Right atrium auricular region (tissue), 2 donors: ENCODE results near the gene DRC3. TPM values are rescaled to one million over a fixed set of nuclear protein-coding genes. Genes with fewer than 3 reads are reported as not detected.

Experiments
- DNase-seq: peaks from one replicate; pipeline ENCODE4 v3.0.0-alpha.2; 2019; ENCODE audit warnings: low spot score
- H3K27ac ChIP-seq, 2 donors: fragments of 200-600 bp; sonication (generic); 1 replicate in 1 of 2; 2 replicates in 1 of 2; pipeline ENCODE4 v1.5.1; 2016 to 2019
- H3K27me3 ChIP-seq, 2 donors: fragments of 200-600 bp; sonication (generic); one replicate each; pipeline versions ENCODE4 v1.5.1 to v1.6.0; 2017 to 2019
- H3K36me3 ChIP-seq: fragments of 200-600 bp; sonication (generic); one replicate; pipeline ENCODE4 v1.5.1; 2016
- H3K4me1 ChIP-seq, 2 donors: fragments of 200-600 bp; sonication (generic); one replicate each; pipeline versions ENCODE4 v1.5.1 to v1.6.0; 2017 to 2019
- H3K4me3 ChIP-seq, 2 donors: fragments of 200-600 bp; sonication (generic); 1 replicate in 1 of 2; 2 replicates in 1 of 2; pipeline ENCODE4 v1.5.1; 2017 to 2019; ENCODE audit warnings: mild to moderate bottlenecking in 1 of 2, moderate library complexity in 1 of 2
- H3K9me3 ChIP-seq, 2 donors: fragments of 200-600 bp; sonication (generic); one replicate each; pipeline ENCODE4 v1.5.1; 2019
- CTCF ChIP-seq, 2 donors: fragments of 200-600 bp; sonication (generic); IDR thresholded peaks; one replicate each; pipeline ENCODE4 v1.5.1; 2019; ENCODE audit warnings: antibody characterized with exemption in 2 of 2
- total RNA-seq, 2 donors: library from RNA; depleted of rRNA; stranded (reverse); fragments of >200 nt; gene quantifications; one replicate each; pipeline ENCODE4 v1.1.0, GENCODE V29; 2016

Gene DRC3
- total RNA-seq, 2 donors from 2014 or later: 0.94 to 1.7 TPM

GRCh38 chr17:17943281-17943984, 29.2 kb upstream of the DRC3 start:
- H3K4me1 ChIP-seq: peaks cover 0 to 64% of the 10 kb centered on the region in 2 donors

GRCh38 chr17:17944242-17944641, 28.4 kb upstream of the DRC3 start:
- no peak for TF ChIP-seq CTCF (IDR thresholded peaks at IDR 0.05)
- H3K4me3 ChIP-seq: no peak overlapping the region
- no peaks in the 10 kb centered on the region for H3K27me3 ChIP-seq
- no peak for DNase-seq
- H3K9me3 ChIP-seq: no peaks in the 10 kb centered on the region
- H3K27ac ChIP-seq: no peak overlapping the region
- no peaks in the 10 kb centered on the region for H3K36me3 ChIP-seq
- H3K4me1 ChIP-seq: peaks cover 0 to 64% of the 10 kb centered on the region in 2 donors

More at GRCh38 chr17:17943281-17943984, 29.2 kb upstream of the DRC3 start:
- TF ChIP-seq CTCF (IDR thresholded peaks at IDR 0.05): no peak
- peak overlapping the region in 1 of 2 donors; percentile 54 for H3K27ac ChIP-seq
- no peaks in the 10 kb centered on the region for H3K27me3 ChIP-seq
- no peaks in the 10 kb centered on the region for H3K9me3 ChIP-seq
- no peaks in the 10 kb centered on the region for H3K36me3 ChIP-seq
- H3K4me3 ChIP-seq: no peak overlapping the region
- no peak for DNase-seq

GRCh38 chr17:17944743-17945142, 27.9 kb upstream of the DRC3 start:
- no peak overlapping the region for H3K27ac ChIP-seq
- no peak for TF ChIP-seq CTCF (IDR thresholded peaks at IDR 0.05)
- peaks cover 0 to 63% of the 10 kb centered on the region in 2 donors for H3K4me1 ChIP-seq
- no peaks in the 10 kb centered on the region for H3K27me3 ChIP-seq
- no peak for DNase-seq
- no peaks in the 10 kb centered on the region for H3K9me3 ChIP-seq
- no peaks in the 10 kb centered on the region for H3K36me3 ChIP-seq
- H3K4me3 ChIP-seq: no peak overlapping the region

GRCh38 chr17:17946093-17946492, 26.6 kb upstream of the DRC3 start:
- no peak overlapping the region for H3K4me3 ChIP-seq
- peaks cover 0 to 51% of the 10 kb centered on the region in 2 donors for H3K4me1 ChIP-seq
- no peaks in the 10 kb centered on the region for H3K9me3 ChIP-seq
- DNase-seq: no peak
- no peak for TF ChIP-seq CTCF (IDR thresholded peaks at IDR 0.05)
- no peaks in the 10 kb centered on the region for H3K36me3 ChIP-seq
- H3K27me3 ChIP-seq: no peaks in the 10 kb centered on the region
- no peak overlapping the region for H3K27ac ChIP-seq

GRCh38 chr17:17947309-17947708, 25.4 kb upstream of the DRC3 start:
- no peak for TF ChIP-seq CTCF (IDR thresholded peaks at IDR 0.05)
- Histone ChIP-seq H3K36me3 (no peaks in the 10 kb centered on the region), H3K4me3 (no peak overlapping the region), H3K4me1 (peaks cover 0 to 44% of the 10 kb centered on the region in 2 donors), H3K9me3 (no peaks in the 10 kb centered on the region), H3K27ac (no peak overlapping the region), H3K27me3 (no peaks in the 10 kb centered on the region)
- no peak for DNase-seq

- Histone ChIP-seq H3K4me3 (no peak overlapping the region), H3K4me1 (peaks cover 0 to 37% of the 10 kb centered on the region in 2 donors)
These were observed 24.7 kb upstream of the DRC3 start for GRCh38 chr17:17947966-17948365.

More at GRCh38 chr17:17947966-17948365, 24.7 kb upstream of the DRC3 start:
- Histone ChIP-seq H3K27me3 (no peaks in the 10 kb centered on the region), H3K27ac (no peak overlapping the region), H3K36me3 (no peaks in the 10 kb centered on the region), H3K9me3 (no peaks in the 10 kb centered on the region)
- TF ChIP-seq CTCF (IDR thresholded peaks at IDR 0.05): no peak
- no peak for DNase-seq
